Mesendoderm (in vitro differentiated cells): Measurements from ENCODE around the gene PRPF31.

Experiments used
- DNase-seq: peaks from one replicate; pipeline ENCODE4 v3.0.0; 2013
- H2AK5ac ChIP-seq: 2 replicates; pipeline ENCODE4 v1.6.1; 2013; ENCODE audit warnings: low read length, inconsistent platforms
- H2BK120ac ChIP-seq: 2 replicates; pipeline ENCODE4 v1.6.1; 2013; ENCODE audit warnings: low read depth, mild to moderate bottlenecking, low read length, moderate library complexity, mixed read lengths
- H2BK15ac ChIP-seq: replicated peaks from 2 replicates; pipeline ENCODE4 v1.6.1; 2013; ENCODE audit warnings: low read depth, mild to moderate bottlenecking, moderate library complexity
- H2BK5ac ChIP-seq: 2 replicates; pipeline ENCODE4 v1.6.1; 2013; ENCODE audit warnings: low read length, inconsistent platforms
- H3K18ac ChIP-seq: 2 replicates; pipeline ENCODE4 v1.6.1; 2013; ENCODE audit warnings: mild to moderate bottlenecking, low read length, mixed read lengths
- H3K23ac ChIP-seq: one replicate; pipeline ENCODE4 v1.6.1; 2013; ENCODE audit warnings: low read length
- H3K27ac ChIP-seq: 2 replicates; pipeline ENCODE4 v1.5.1; 2013; ENCODE audit warnings: low read depth, mild to moderate bottlenecking, inconsistent platforms, low read length, moderate library complexity
- H3K27me3 ChIP-seq: 2 replicates; pipeline ENCODE4 v1.6.1; 2013; ENCODE audit warnings: low read length, control low read depth, mild to moderate bottlenecking, inconsistent platforms; ENCODE audit not compliant: insufficient read depth, poor library complexity
- H3K36me3 ChIP-seq: 2 replicates; pipeline ENCODE4 v1.6.1; 2013; ENCODE audit warnings: low read length, inconsistent platforms; ENCODE audit not compliant: control insufficient read depth, insufficient read depth
- H3K4ac ChIP-seq: one replicate; pipeline ENCODE4 v1.6.1; 2013; ENCODE audit warnings: low read depth, mild to moderate bottlenecking, low read length, moderate library complexity
- H3K4me1 ChIP-seq: 2 replicates; pipeline ENCODE4 v1.6.1; 2013; ENCODE audit warnings: low read depth, low read length, inconsistent platforms; ENCODE audit not compliant: control insufficient read depth
- H3K4me2 ChIP-seq: 2 replicates; pipeline ENCODE4 v1.6.1; 2013; ENCODE audit warnings: low read length
- H3K4me3 ChIP-seq: 2 replicates; pipeline ENCODE4 v1.5.1; 2013; ENCODE audit warnings: mild to moderate bottlenecking, low read length
- H3K56ac ChIP-seq: one replicate; pipeline ENCODE4 v1.6.1; 2013; ENCODE audit warnings: low read length
- H3K79me1 ChIP-seq: 2 replicates; pipeline ENCODE4 v1.6.1; 2013; ENCODE audit warnings: low read length, inconsistent platforms
- H3K79me2 ChIP-seq: 2 replicates; pipeline ENCODE4 v1.6.1; 2013; ENCODE audit warnings: mild to moderate bottlenecking, low read length; ENCODE audit not compliant: control insufficient read depth, insufficient read depth
- H3K9ac ChIP-seq: 2 replicates; pipeline ENCODE4 v1.6.1; 2013; ENCODE audit warnings: low read length, inconsistent platforms
- H4K5ac ChIP-seq: one replicate; pipeline ENCODE4 v1.6.1; 2013; ENCODE audit warnings: low read length
- H4K8ac ChIP-seq: one replicate; pipeline ENCODE4 v1.6.1; 2013; ENCODE audit warnings: low read depth, mild to moderate bottlenecking, control low read depth, low read length, moderate library complexity
- WGBS: extraction: QIAGEN DNeasy Blood & Tissue Kit; methylation state at CpG from one replicate; pipeline ENCODE4 v1.1.7; 2013; ENCODE audit warnings: low lambda C conversion rate, missing lambda C conversion rate; ENCODE audit not compliant: insufficient coverage; ENCODE audit errors: extremely low coverage; 5-methylcytosine and 5-hydroxymethylcytosine counted together

The PRPF31 gene

GRCh38 chr19:54104998-54105715, 10.4 kb upstream of the PRPF31 start:
- no peak overlapping the region for H3K4ac ChIP-seq
- H3K18ac ChIP-seq: no peak overlapping the region
- H2BK15ac ChIP-seq: no peak overlapping the region
- no peak overlapping the region for H3K56ac ChIP-seq
- H3K79me2 ChIP-seq: peaks cover 7% of the 10 kb centered on the region
- H3K23ac ChIP-seq: no peak overlapping the region
- H3K36me3 ChIP-seq: peaks cover under 1% of the 10 kb centered on the region
- H3K4me3 ChIP-seq: no peak overlapping the region
- WGBS: no CpG with 5 or more reads among the region's 11 CpGs
- no peak for DNase-seq
- no peak overlapping the region for H4K8ac ChIP-seq
- no peak overlapping the region for H3K27ac ChIP-seq
- H3K9ac ChIP-seq: no peak overlapping the region
- H2AK5ac ChIP-seq: no peak overlapping the region
- H2BK120ac ChIP-seq: no peak overlapping the region
- no peaks in the 10 kb centered on the region for H3K4me1 ChIP-seq
- no peak overlapping the region for H4K5ac ChIP-seq
- no peak overlapping the region for H2BK5ac ChIP-seq
- peaks cover 3% of the 10 kb centered on the region for H3K79me1 ChIP-seq
- no peaks in the 10 kb centered on the region for H3K27me3 ChIP-seq
- no peak overlapping the region for H3K4me2 ChIP-seq

GRCh38 chr19:54105796-54106195, 9.8 kb upstream of the PRPF31 start:
- peaks cover 7% of the 10 kb centered on the region for H3K79me2 ChIP-seq
- no peak overlapping the region for H2BK5ac ChIP-seq
- no peak overlapping the region for H2BK120ac ChIP-seq
- no peak overlapping the region for H3K4me3 ChIP-seq
- peaks cover 3% of the 10 kb centered on the region for H3K79me1 ChIP-seq
- no peak overlapping the region for H3K23ac ChIP-seq
- H3K4me1 ChIP-seq: no peaks in the 10 kb centered on the region
- H2BK15ac ChIP-seq: no peak overlapping the region
- no peak overlapping the region for H2AK5ac ChIP-seq
- no peak overlapping the region for H4K5ac ChIP-seq
- no peak overlapping the region for H4K8ac ChIP-seq
- no peaks in the 10 kb centered on the region for H3K27me3 ChIP-seq
- no peak overlapping the region for H3K18ac ChIP-seq
- no peak for DNase-seq
- H3K36me3 ChIP-seq: peaks cover 1% of the 10 kb centered on the region
- no peak overlapping the region for H3K56ac ChIP-seq
- no peak overlapping the region for H3K4ac ChIP-seq
- H3K9ac ChIP-seq: no peak overlapping the region
- WGBS: no CpG with 5 or more reads among the region's 10 CpGs
- H3K4me2 ChIP-seq: no peak overlapping the region
- no peak overlapping the region for H3K27ac ChIP-seq

- no peak overlapping the region for H2BK5ac ChIP-seq
- WGBS: no CpG with 5 or more reads among the region's 15 CpGs
- no peak overlapping the region for H3K27ac ChIP-seq
- no peak overlapping the region for H3K4ac ChIP-seq
- no peaks in the 10 kb centered on the region for H3K27me3 ChIP-seq
- H3K9ac ChIP-seq: no peak overlapping the region
- no peak overlapping the region for H2AK5ac ChIP-seq
- no peak overlapping the region for H3K18ac ChIP-seq
- H3K4me1 ChIP-seq: no peaks in the 10 kb centered on the region
- DNase-seq: no peak
- peaks cover 3% of the 10 kb centered on the region for H3K79me1 ChIP-seq
- peaks cover 1% of the 10 kb centered on the region for H3K36me3 ChIP-seq
- peaks cover 7% of the 10 kb centered on the region for H3K79me2 ChIP-seq
- no peak overlapping the region for H4K5ac ChIP-seq
- no peak overlapping the region for H3K4me2 ChIP-seq
- H3K4me3 ChIP-seq: no peak overlapping the region
- no peak overlapping the region for H3K56ac ChIP-seq
- H2BK120ac ChIP-seq: no peak overlapping the region
- no peak overlapping the region for H3K23ac ChIP-seq
- H4K8ac ChIP-seq: no peak overlapping the region
- no peak overlapping the region for H2BK15ac ChIP-seq
These were observed 8.8 kb upstream of the PRPF31 start for GRCh38 chr19:54106716-54107115.

GRCh38 chr19:54107876-54108490, 7.6 kb upstream of the PRPF31 start:
- DNase-seq: no peak
- Histone ChIP-seq H3K36me3 (peaks cover 1% of the 10 kb centered on the region), H2BK120ac (no peak overlapping the region), H3K4ac (no peak overlapping the region), H3K79me2 (peaks cover 6% of the 10 kb centered on the region), H4K5ac (no peak overlapping the region), H4K8ac (no peak overlapping the region), H3K9ac (no peak overlapping the region), H3K4me1 (no peaks in the 10 kb centered on the region), H3K27me3 (no peaks in the 10 kb centered on the region), H3K79me1 (peaks cover 3% of the 10 kb centered on the region), H2AK5ac (no peak overlapping the region), H2BK5ac (no peak overlapping the region), H3K56ac (no peak overlapping the region), H3K23ac (no peak overlapping the region), H3K27ac (no peak overlapping the region), H3K4me3 (no peak overlapping the region), H3K18ac (no peak overlapping the region), H3K4me2 (no peak overlapping the region), H2BK15ac (no peak overlapping the region)
- no CpG with 5 or more reads among the region's 21 CpGs for WGBS

- Histone ChIP-seq H3K79me1 (peaks cover 3% of the 10 kb centered on the region), H3K9ac (no peak overlapping the region), H3K4ac (no peak overlapping the region), H4K5ac (no peak overlapping the region), H2BK5ac (no peak overlapping the region), H4K8ac (no peak overlapping the region), H3K27me3 (no peaks in the 10 kb centered on the region), H3K79me2 (peaks cover 3% of the 10 kb centered on the region), H3K4me3 (no peak overlapping the region), H3K56ac (no peak overlapping the region), H3K23ac (no peak overlapping the region), H3K4me1 (no peaks in the 10 kb centered on the region), H2BK120ac (no peak overlapping the region), H3K4me2 (no peak overlapping the region), H3K18ac (no peak overlapping the region), H2BK15ac (no peak overlapping the region), H3K36me3 (peaks cover 1% of the 10 kb centered on the region), H2AK5ac (no peak overlapping the region), H3K27ac (no peak overlapping the region)
- DNase-seq: no peak
- WGBS: no CpG with 5 or more reads among the region's 7 CpGs
These were observed 7.1 kb upstream of the PRPF31 start for GRCh38 chr19:54108496-54108895.
